ENCODE data around the gene SUGCT. TPM values are rescaled to one million over a fixed set of nuclear protein-coding genes. Genes with fewer than 3 reads are reported as not detected.
A peak's percentile ranks its signal among the peaks of the same experiment; 100 is the strongest.

Gene SUGCT
- total and polyA plus RNA-seq, 2 of the 13 experiments (the other 11 are each of a cell fraction or from before 2014, with no cell fraction given): 10.1 to 22.2 TPM

- no peak for TF ChIP-seq RNF219 (CRISPR knock-in tag; IDR thresholded peaks at IDR 0.05)
- no peak for TF ChIP-seq TAF1 (CRISPR knock-in tag; IDR thresholded peaks at IDR 0.05)
- no peak for TF ChIP-seq HNRNPK (IDR thresholded peaks at IDR 0.05; ENCODE audit: low read depth, low read length, poor library complexity, severe bottlenecking)
- TF ChIP-seq MXD3 (CRISPR knock-in tag; IDR thresholded peaks at IDR 0.05): no peak
- TF ChIP-seq ZNF430 (CRISPR knock-in tag; IDR thresholded peaks at IDR 0.05): no peak
- no peak for TF ChIP-seq ZNF713 (CRISPR knock-in tag; IDR thresholded peaks at IDR 0.05)
- TF ChIP-seq ZNF143 (CRISPR knock-in tag; IDR thresholded peaks at IDR 0.05): no peak
- TF ChIP-seq ATF4 (CRISPR knock-in tag; IDR thresholded peaks at IDR 0.05): no peak
- no peak for TF ChIP-seq THAP7 (CRISPR knock-in tag; IDR thresholded peaks at IDR 0.05)
- TF ChIP-seq CREB1 (IDR thresholded peaks at IDR 0.05): no peak
- TF ChIP-seq CREB1 (CRISPR knock-in tag; IDR thresholded peaks at IDR 0.05): peak; percentile 58; the same call in 1 of the 2 replicates
- TF ChIP-seq HMGA1 (CRISPR knock-in tag; conservative IDR thresholded peaks at IDR 0.05): no peak
- no peak for TF ChIP-seq KLF16 (CRISPR knock-in tag; IDR thresholded peaks at IDR 0.05)
- no peak for TF ChIP-seq ZNF670 (CRISPR knock-in tag; IDR thresholded peaks at IDR 0.05; ENCODE audit: borderline replicate concordance)
- TF ChIP-seq ZNF800 (CRISPR knock-in tag; IDR thresholded peaks at IDR 0.05): no peak
- 0 out of 2 replicates have a peak, but pooled peaks have one; percentile 24 for TF ChIP-seq ZBTB7B (CRISPR knock-in tag; IDR thresholded peaks at IDR 0.05)
- peak; percentile 49; the same call in 1 of the 2 replicates for TF ChIP-seq JUND (CRISPR knock-in tag; IDR thresholded peaks at IDR 0.05)
- no peak for TF ChIP-seq ZBTB3 (CRISPR knock-in tag; IDR thresholded peaks at IDR 0.05; ENCODE audit: borderline replicate concordance, low read depth)
- TF ChIP-seq TFAP4 (IDR thresholded peaks at IDR 0.05; ENCODE audit: borderline replicate concordance, low read depth): peak; percentile 96
- peak; percentile 36 for TF ChIP-seq ASH2L (IDR thresholded peaks at IDR 0.05; ENCODE audit: insufficient read length, low read depth, low read length)
- peak; percentile 90 for TF ChIP-seq FOSL2 (CRISPR knock-in tag; IDR thresholded peaks at IDR 0.05)
- TF ChIP-seq POLR2A (IDR thresholded peaks at IDR 0.05; ENCODE audit: insufficient read depth in 1 of 2, low read depth in 2 of 2, low read length in 2 of 2): no peak
- peak; percentile 58 for TF ChIP-seq MED1 (CRISPR knock-in tag; IDR thresholded peaks at IDR 0.05)
- no peak for TF ChIP-seq SRSF9 (IDR thresholded peaks at IDR 0.05; ENCODE audit: borderline replicate concordance, insufficient read depth, low read depth, low read length, poor library complexity, severe bottlenecking)
These were observed 335.3 kb downstream of the SUGCT start (continued) for GRCh38 chr7:40470091-40470592.
